Heart right ventricle (tissue), 16 donors: Measurements from ENCODE around the gene NHLRC4. TPM values are rescaled to one million over a fixed set of nuclear protein-coding genes. Genes with fewer than 3 reads are reported as not detected.
A peak's percentile ranks its signal among the peaks of the same experiment; 100 is the strongest.

Source experiments
- ATAC-seq, 8 donors: fragments of 200-7000 bp; cut with Tn5 transposase; one replicate each; pipeline ENCODE4 v1.9.1; 2020; ENCODE audit warnings: mild to moderate bottlenecking in 8 of 8, moderate library complexity in 8 of 8, moderate number of reproducible peaks in 1 of 8
- DNase-seq, 2 donors: peaks; one replicate each; pipeline ENCODE4 v3.0.0-alpha.2; 2020
- H3K27ac ChIP-seq, 10 donors: fragments of 200-600 bp; sonication (generic) in 2 of 10; one replicate each; pipeline versions ENCODE4 v1.5.0 to v1.8.0; 2020 to 2022; ENCODE audit warnings: mild to moderate bottlenecking in 3 of 10
- H3K27me3 ChIP-seq, 7 donors: fragments of 200-600 bp; one replicate each; pipeline ENCODE4 v1.8.0; 2021 to 2022; ENCODE audit warnings: mild to moderate bottlenecking in 2 of 7
- H3K36me3 ChIP-seq, 9 donors: fragments of 200-600 bp; sonication (generic) in 1 of 9; one replicate each; pipeline versions ENCODE4 v1.5.0 to v1.8.0; 2020 to 2022; ENCODE audit warnings: mild to moderate bottlenecking in 2 of 9
- H3K4me1 ChIP-seq, 9 donors: fragments of 200-600 bp; sonication (generic) in 1 of 9; one replicate each; pipeline versions ENCODE4 v1.5.0 to v1.8.0; 2020 to 2022; ENCODE audit warnings: mild to moderate bottlenecking in 4 of 9
- H3K4me3 ChIP-seq, 10 donors: fragments of 200-600 bp; sonication (generic) in 2 of 10; one replicate each; pipeline versions ENCODE4 v1.5.0 to v1.8.0; 2020 to 2022; ENCODE audit warnings: mild to moderate bottlenecking in 7 of 10, moderate library complexity in 2 of 10
- H3K9me3 ChIP-seq, 11 donors: fragments of 200-600 bp in 10 of 11; sonication (generic) in 2 of 11; one replicate each; pipeline versions ENCODE4 v1.5.0 to v1.8.0; 2013 to 2022; ENCODE audit warnings: mild to moderate bottlenecking in 2 of 11, control low read depth in 1 of 11, moderate library complexity in 1 of 11
- WGBS, 2 donors: extraction: QIAGEN DNeasy Blood & Tissue Kit; methylation state at CpG; one replicate each; pipeline ENCODE4 v1.1.7; 2013; ENCODE audit warnings: inconsistent platforms in 1 of 2; 5-methylcytosine and 5-hydroxymethylcytosine counted together
- intact Hi-C, 10 donors: fragments of 100-400 bp; cut with DNase I; formaldehyde crosslinking; loops; one replicate each; pipeline versions ENCODE4 v1.11.1 to v1.14.2; 2022
- polyA plus RNA-seq, 2 donors: library from polyadenylated mRNA; stranded (reverse); fragments of 200-250 nt; gene quantifications; one replicate each; pipeline ENCODE4 v1.2.3, GENCODE V29; 2013
- total RNA-seq, 10 donors: library from RNA; stranded (reverse); fragmentation: NEBNext Ultra II Directional in 3 of 10; extraction: Animal tissue kit (Norgen Biotek cat#: 25700) in 3 of 10; gene quantifications; one replicate each; pipeline versions ENCODE4 v1.2.1 to v1.2.4, GENCODE V29; 2021 to 2023
- TF ChIP-seq, protein P1 (sequence below), 9 donors: fragments of 200-600 bp; sonication (generic) in 2 of 9; IDR thresholded peaks; one replicate each; pipeline versions ENCODE4 v1.5.0 to v1.8.0; 2021 to 2022; ENCODE audit warnings: antibody characterized with exemption in 9 of 9, mild to moderate bottlenecking in 5 of 9, moderate library complexity in 1 of 9
- donor health status: Arrhythmogenic right ventricular cardiomyopathy.
- donor health status: ischemic (EF 13 %, LVEDD 7.1; RV severe dilation, severe dysfunction).
- donor health status: healthy with polysubstance abuse.
- donor health status: DM: no; HTN: yes; CAD: no.
- donor health status: DM: no; HTN: no; CAD: no.
- donor health status: ischemic (EF 25% LVEDD 6.9; RV normal size, moderate dysfunction).
- donor health status: ischemic (EF 25% LVEDD 5.7; RV mildly dilated, moderate dysfunction).
- donor health status: healthy.
- donor health status: DM: yes; HTN: yes; CAD: no.
- donor health status: Ischemic cardiomyopathy.
- donor health status: ischemic (EF 35%, LVEDD 5.7; RV mildly dilated, moderate dysfunction).
- donor health status: nonischemic (EF 11% LVEDD 7.7; RV severe dilation, severe dysfunction).
- donor health status: DM: yes; HTN: yes; CAD: no.
- donor health status: PGD.
- donor health status: ischemic (EF 29% LVEDD 5.4; RV normal size, mild dysfunction).
- donor health status: nonischemic (EF 23%, LVEDD 6.1; RV moderate dilation, normal function).

Gene NHLRC4
- total and polyA plus RNA-seq, 12 donors = 0.12 to 0.75 (median 0.54) TPM; not detected in 2

DNA sequence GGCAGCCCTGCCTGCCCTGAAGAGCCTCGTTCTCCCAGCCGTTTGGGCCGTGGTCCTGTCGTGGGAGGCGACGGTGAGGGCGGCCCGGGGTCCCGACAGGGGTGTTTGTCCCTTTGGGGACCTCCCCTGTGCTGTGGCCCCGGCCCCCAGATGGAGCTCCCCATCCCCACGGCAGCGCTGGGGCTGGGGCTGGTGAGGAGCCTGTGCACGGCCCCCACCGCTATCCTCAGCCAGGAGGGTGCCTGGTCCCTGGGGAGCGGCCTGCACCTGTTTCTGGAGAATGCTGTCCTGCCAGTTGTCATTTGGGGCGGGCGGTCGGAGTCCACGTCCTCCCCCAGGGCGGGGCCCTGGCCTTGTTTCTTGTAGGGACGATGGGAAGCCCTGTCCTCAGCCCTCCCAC is 32.7 kb upstream of the NHLRC4 start:
- WGBS, 2 donors = 80 to 88% methylated on average over 21 of the region's 21 CpGs
- H3K4me3 ChIP-seq = no peak overlapping the region
- H3K36me3 ChIP-seq = peaks cover 0 to 26% (median 0%) of the 10 kb centered on the region in 9 donors

DNA sequence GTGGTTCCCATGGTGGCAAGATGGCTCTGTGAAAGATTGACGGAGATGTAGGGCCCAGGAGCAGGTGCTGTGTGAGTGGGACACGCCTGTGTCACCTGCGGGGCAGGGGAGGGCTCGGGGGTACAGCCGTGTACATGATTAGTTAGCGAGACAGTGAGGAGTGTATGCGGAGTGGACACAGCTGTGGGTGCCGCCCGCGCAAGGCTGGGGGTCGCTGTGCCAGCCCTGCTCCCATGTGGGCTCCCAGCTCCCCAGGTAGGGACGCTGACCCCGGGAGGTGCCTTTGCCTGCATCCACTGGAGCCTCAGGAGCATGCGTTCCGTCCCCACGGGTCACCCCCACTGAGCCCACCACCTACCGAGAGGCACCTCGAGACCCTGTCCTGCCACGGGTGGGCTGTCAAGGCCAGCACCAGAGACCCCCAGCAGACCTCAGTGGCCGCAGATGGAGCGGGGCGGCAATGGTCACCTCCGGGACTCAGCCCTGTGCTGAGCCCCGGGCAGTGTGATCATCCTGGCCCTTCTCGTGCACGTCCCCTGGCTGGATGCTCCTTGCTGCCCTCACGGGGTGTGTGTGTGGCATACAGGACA is 31.9 kb upstream of the NHLRC4 start:
- 93% methylated on average over 27 of the region's 27 CpGs for WGBS, 2 donors
- TF ChIP-seq, protein P1, sequence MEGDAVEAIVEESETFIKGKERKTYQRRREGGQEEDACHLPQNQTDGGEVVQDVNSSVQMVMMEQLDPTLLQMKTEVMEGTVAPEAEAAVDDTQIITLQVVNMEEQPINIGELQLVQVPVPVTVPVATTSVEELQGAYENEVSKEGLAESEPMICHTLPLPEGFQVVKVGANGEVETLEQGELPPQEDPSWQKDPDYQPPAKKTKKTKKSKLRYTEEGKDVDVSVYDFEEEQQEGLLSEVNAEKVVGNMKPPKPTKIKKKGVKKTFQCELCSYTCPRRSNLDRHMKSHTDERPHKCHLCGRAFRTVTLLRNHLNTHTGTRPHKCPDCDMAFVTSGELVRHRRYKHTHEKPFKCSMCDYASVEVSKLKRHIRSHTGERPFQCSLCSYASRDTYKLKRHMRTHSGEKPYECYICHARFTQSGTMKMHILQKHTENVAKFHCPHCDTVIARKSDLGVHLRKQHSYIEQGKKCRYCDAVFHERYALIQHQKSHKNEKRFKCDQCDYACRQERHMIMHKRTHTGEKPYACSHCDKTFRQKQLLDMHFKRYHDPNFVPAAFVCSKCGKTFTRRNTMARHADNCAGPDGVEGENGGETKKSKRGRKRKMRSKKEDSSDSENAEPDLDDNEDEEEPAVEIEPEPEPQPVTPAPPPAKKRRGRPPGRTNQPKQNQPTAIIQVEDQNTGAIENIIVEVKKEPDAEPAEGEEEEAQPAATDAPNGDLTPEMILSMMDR (IDR thresholded peaks at IDR 0.05) = no peak
- intact Hi-C loops = no loop called here
- ATAC-seq = peak in 1 of 8 donors; percentile 2
- DNase-seq = no peak
- Histone ChIP-seq H3K36me3 (peaks cover 0 to 33% (median 0%) of the 10 kb centered on the region in 9 donors), H3K27ac (no peak overlapping the region), H3K4me3 (no peak overlapping the region), H3K4me1 (peaks cover 0 to 47% (median 18%) of the 10 kb centered on the region in 9 donors), H3K27me3 (no peaks in the 10 kb centered on the region), H3K9me3 (no peaks in the 10 kb centered on the region)

More for the DNA sequence above, 32.7 kb upstream of the NHLRC4 start:
- Histone ChIP-seq H3K9me3 (no peaks in the 10 kb centered on the region), H3K27me3 (no peaks in the 10 kb centered on the region), H3K4me1 (peaks cover 5 to 55% (median 26%) of the 10 kb centered on the region in 9 donors), H3K27ac (no peak overlapping the region)
- ATAC-seq = no peak
- TF ChIP-seq, protein P1 (IDR thresholded peaks at IDR 0.05) = no peak
- DNase-seq = no peak
- intact Hi-C loops = no loop called here

DNA sequence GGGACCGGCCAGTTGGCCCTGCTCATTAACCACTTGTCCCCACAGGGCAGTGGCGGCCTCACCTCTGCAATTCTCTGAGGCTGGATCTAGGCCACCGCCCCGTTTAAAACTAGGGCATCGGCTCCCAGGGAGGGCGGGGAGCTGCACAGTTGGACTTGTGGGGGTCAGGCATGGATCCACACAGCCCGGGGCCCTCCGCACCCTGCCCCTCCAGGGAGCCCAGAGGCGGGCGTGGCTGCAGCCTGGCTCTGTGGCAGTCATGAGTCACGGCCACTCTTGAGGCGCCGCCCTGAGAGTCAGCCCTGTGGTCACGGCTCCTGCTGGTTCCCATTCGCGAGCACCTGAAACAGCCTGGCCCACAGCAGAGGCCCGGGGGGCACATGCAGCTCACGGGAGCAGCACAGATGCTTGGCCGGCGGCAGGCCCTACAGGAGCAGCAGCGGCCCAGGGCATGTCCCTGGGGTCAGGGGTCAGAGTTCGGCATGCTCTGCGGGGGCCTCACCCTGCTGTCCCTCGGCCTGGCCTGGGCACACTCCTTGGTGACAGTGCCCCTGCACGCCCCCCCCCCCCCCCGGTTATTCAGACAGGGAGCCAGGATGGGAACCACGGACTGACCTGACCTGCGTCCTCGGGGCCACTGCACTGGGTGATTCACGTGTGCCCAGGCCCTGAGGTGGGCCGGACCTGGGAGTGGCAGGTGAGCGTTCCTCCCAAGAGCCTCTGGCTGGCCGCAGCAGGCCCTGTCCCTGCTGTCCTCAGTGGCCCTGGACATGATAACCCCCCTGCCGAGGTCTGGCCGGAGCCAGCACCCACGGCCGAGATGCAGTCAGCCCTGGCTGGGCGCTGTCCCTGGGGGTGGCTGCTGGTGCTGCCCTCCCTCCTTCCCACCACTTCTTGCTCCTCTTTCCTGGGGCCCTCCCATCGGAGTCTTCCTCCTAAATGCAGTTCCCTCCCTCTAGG is 31.1 kb upstream of the NHLRC4 start:
- Histone ChIP-seq H3K4me3 (no peak overlapping the region), H3K27ac (no peak overlapping the region), H3K9me3 (no peaks in the 10 kb centered on the region), H3K4me1 (peaks cover 0 to 39% (median 12%) of the 10 kb centered on the region in 9 donors), H3K36me3 (peaks cover 0 to 37% (median 0%) of the 10 kb centered on the region in 9 donors), H3K27me3 (no peaks in the 10 kb centered on the region)
- peak in 3 of 8 donors; percentile 10 to 53 (median 18) for ATAC-seq
- TF ChIP-seq, protein P1 (IDR thresholded peaks at IDR 0.05) = no peak
- intact Hi-C loops = no loop called here
- WGBS, 2 donors = 89% methylated on average over 37 to 39 of the region's 39 CpGs
- DNase-seq = no peak

DNA sequence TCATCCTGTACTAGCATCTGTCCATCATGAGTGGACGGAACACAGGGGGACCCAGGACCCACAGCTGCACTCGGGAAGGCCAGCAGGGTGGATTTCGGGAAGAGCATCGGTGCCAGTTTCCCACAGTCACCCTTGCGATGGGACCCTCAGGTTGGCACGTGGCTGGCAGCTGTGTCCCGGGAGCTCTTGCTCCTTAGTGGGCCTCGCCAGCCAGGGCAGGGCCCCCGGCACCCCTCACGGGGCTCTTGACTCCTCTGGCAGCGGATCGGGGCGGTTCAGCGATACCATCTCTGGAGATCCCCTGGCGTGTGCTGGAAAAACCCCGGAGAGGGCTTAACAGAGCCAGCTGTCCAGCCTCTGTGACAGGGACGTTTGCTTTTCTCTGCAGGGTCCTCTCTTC is 30.1 kb upstream of the NHLRC4 start:
- no peak for DNase-seq
- WGBS, 2 donors = 92 to 94% methylated on average over 17 of the region's 17 CpGs
- intact Hi-C loops = no loop called here
- Histone ChIP-seq H3K4me1 (peaks cover 0 to 32% (median 12%) of the 10 kb centered on the region in 9 donors), H3K4me3 (no peak overlapping the region), H3K27me3 (no peaks in the 10 kb centered on the region), H3K27ac (no peak overlapping the region), H3K9me3 (no peaks in the 10 kb centered on the region), H3K36me3 (peaks cover 0 to 40% (median 0%) of the 10 kb centered on the region in 9 donors)
- TF ChIP-seq, protein P1 (IDR thresholded peaks at IDR 0.05) = no peak
- ATAC-seq = no peak
